ENCODE results near the gene LRP2.

LRP2 gene

GRCh38 chr2:169141713-169142352, 220.5 kb downstream of the LRP2 start:
- Histone ChIP-seq H3K9me3 (ENCODE audit: control insufficient read depth, low read length) (no peaks in the 10 kb centered on the region), H3K4me2 (ENCODE audit: low read length, poor library complexity, severe bottlenecking) (no peak overlapping the region)

GRCh38 chr2:169139993-169140767, 222.2 kb downstream of the LRP2 start:
- Histone ChIP-seq H2BK12ac (ENCODE audit: low read length in 2 of 2) (no peak overlapping the region), H2BK5ac (ENCODE audit: low read depth, low read length, poor library complexity, severe bottlenecking) (no peak overlapping the region), H2AFZ (ENCODE audit: low read depth, low read length) (no peak overlapping the region), H3K4me3 (ENCODE audit: insufficient read depth in 1 of 2, low read depth in 1 of 2, low read length in 2 of 2) (no peak overlapping the region), H2BK15ac (ENCODE audit: low read depth, poor library complexity, severe bottlenecking) (no peak overlapping the region), H3K9me3 (ENCODE audit: control insufficient read depth, low read length) (no peaks in the 10 kb centered on the region), H3K14ac (ENCODE audit: low read length in 2 of 2) (no peak overlapping the region), H3K9ac (ENCODE audit: low read length) (no peak overlapping the region), H3K27me3 (ENCODE audit: control insufficient read depth in 1 of 2, insufficient read depth in 1 of 2, low read length in 2 of 2) (peaks cover 6 to 8% of the 10 kb centered on the region in 2 experiments), H3K4me1 (ENCODE audit: control insufficient read depth, insufficient read depth, low read depth, low read length) (peaks cover 2% of the 10 kb centered on the region), H3K23ac (ENCODE audit: low read length in 2 of 2) (no peak overlapping the region), H3K18ac (ENCODE audit: low read depth in 1 of 2, low read length in 2 of 2) (no peak overlapping the region), H4K91ac (ENCODE audit: low read length) (no peak overlapping the region), H3K79me1 (replicated peaks; ENCODE audit: low read length, poor library complexity, severe bottlenecking) (no peaks in the 10 kb centered on the region), H2BK120ac (ENCODE audit: low read depth, low read length) (no peak overlapping the region), H3K4ac (ENCODE audit: low read depth in 1 of 2, low read length in 2 of 2) (no peak overlapping the region), H3K4me2 (ENCODE audit: low read length, poor library complexity, severe bottlenecking) (no peak overlapping the region), H3K27ac (ENCODE audit: low read length, poor library complexity, severe bottlenecking) (no peak overlapping the region), H3K36me3 (ENCODE audit: control insufficient read depth in 1 of 2, insufficient read depth in 2 of 2, low read depth in 1 of 2, low read length in 2 of 2) (no peaks in the 10 kb centered on the region), H2AK5ac (ENCODE audit: low read length, severe bottlenecking) (no peak overlapping the region), H4K8ac (ENCODE audit: low read length) (no peak overlapping the region)
- 59% methylated on average over 5 of the region's 8 CpGs for WGBS
- DNase-seq, result no peak

More at GRCh38 chr2:169141713-169142352, 220.5 kb downstream of the LRP2 start:
- Histone ChIP-seq H3K4ac (ENCODE audit: low read depth in 1 of 2, low read length in 2 of 2) (no peak overlapping the region), H3K23ac (ENCODE audit: low read length in 2 of 2) (no peak overlapping the region), H2BK5ac (ENCODE audit: low read depth, low read length, poor library complexity, severe bottlenecking) (no peak overlapping the region), H2AK5ac (ENCODE audit: low read length, severe bottlenecking) (no peak overlapping the region), H3K4me3 (ENCODE audit: insufficient read depth in 1 of 2, low read depth in 1 of 2, low read length in 2 of 2) (no peak overlapping the region), H3K79me1 (replicated peaks; ENCODE audit: low read length, poor library complexity, severe bottlenecking) (no peaks in the 10 kb centered on the region), H2BK12ac (ENCODE audit: low read length in 2 of 2) (no peak overlapping the region), H2BK15ac (ENCODE audit: low read depth, poor library complexity, severe bottlenecking) (no peak overlapping the region), H3K18ac (ENCODE audit: low read depth in 1 of 2, low read length in 2 of 2) (no peak overlapping the region), H4K8ac (ENCODE audit: low read length) (no peak overlapping the region), H3K14ac (ENCODE audit: low read length in 2 of 2) (no peak overlapping the region), H2BK120ac (ENCODE audit: low read depth, low read length) (no peak overlapping the region), H3K9ac (ENCODE audit: low read length) (no peak overlapping the region), H4K91ac (ENCODE audit: low read length) (no peak overlapping the region), H3K27ac (ENCODE audit: low read length, poor library complexity, severe bottlenecking) (no peak overlapping the region), H2AFZ (ENCODE audit: low read depth, low read length) (no peak overlapping the region), H3K27me3 (ENCODE audit: control insufficient read depth in 1 of 2, insufficient read depth in 1 of 2, low read length in 2 of 2) (peaks cover 6 to 8% of the 10 kb centered on the region in 2 experiments), H3K36me3 (ENCODE audit: control insufficient read depth in 1 of 2, insufficient read depth in 2 of 2, low read depth in 1 of 2, low read length in 2 of 2) (no peaks in the 10 kb centered on the region), H3K4me1 (ENCODE audit: control insufficient read depth, insufficient read depth, low read depth, low read length) (peaks cover 2% of the 10 kb centered on the region)
- peak; percentile 61 for DNase-seq
- WGBS, result 34% methylated on average over 7 of the region's 10 CpGs

GRCh38 chr2:169139145-169139544, 223.2 kb downstream of the LRP2 start:
- H3K18ac ChIP-seq (ENCODE audit: low read depth in 1 of 2, low read length in 2 of 2), result no peak overlapping the region
- DNase-seq, result no peak
- no peak overlapping the region for H3K27ac ChIP-seq (ENCODE audit: low read length, poor library complexity, severe bottlenecking)
- H3K4me1 ChIP-seq (ENCODE audit: control insufficient read depth, insufficient read depth, low read depth, low read length), result peaks cover 2% of the 10 kb centered on the region
- peaks cover 6 to 8% of the 10 kb centered on the region in 2 experiments for H3K27me3 ChIP-seq (ENCODE audit: control insufficient read depth in 1 of 2, insufficient read depth in 1 of 2, low read length in 2 of 2)
- no peak overlapping the region for H3K14ac ChIP-seq (ENCODE audit: low read length in 2 of 2)
- no peak overlapping the region for H3K9ac ChIP-seq (ENCODE audit: low read length)
- H3K4me2 ChIP-seq (ENCODE audit: low read length, poor library complexity, severe bottlenecking), result no peak overlapping the region
- H2BK5ac ChIP-seq (ENCODE audit: low read depth, low read length, poor library complexity, severe bottlenecking), result no peak overlapping the region
- 88% methylated on average over 7 of the region's 7 CpGs for WGBS
- no peak overlapping the region for H2BK120ac ChIP-seq (ENCODE audit: low read depth, low read length)
- no peak overlapping the region for H4K8ac ChIP-seq (ENCODE audit: low read length)
- H3K36me3 ChIP-seq (ENCODE audit: control insufficient read depth in 1 of 2, insufficient read depth in 2 of 2, low read depth in 1 of 2, low read length in 2 of 2), result no peaks in the 10 kb centered on the region
- H3K4me3 ChIP-seq (ENCODE audit: insufficient read depth in 1 of 2, low read depth in 1 of 2, low read length in 2 of 2), result no peak overlapping the region
- H2AFZ ChIP-seq (ENCODE audit: low read depth, low read length), result no peak overlapping the region
- no peak overlapping the region for H2BK12ac ChIP-seq (ENCODE audit: low read length in 2 of 2)
- no peaks in the 10 kb centered on the region for H3K9me3 ChIP-seq (ENCODE audit: control insufficient read depth, low read length)
- H3K23ac ChIP-seq (ENCODE audit: low read length in 2 of 2), result no peak overlapping the region
- no peak overlapping the region for H2BK15ac ChIP-seq (ENCODE audit: low read depth, poor library complexity, severe bottlenecking)
- H3K79me1 ChIP-seq (replicated peaks; ENCODE audit: low read length, poor library complexity, severe bottlenecking), result no peaks in the 10 kb centered on the region
- no peak overlapping the region for H4K91ac ChIP-seq (ENCODE audit: low read length)
- no peak overlapping the region for H3K4ac ChIP-seq (ENCODE audit: low read depth in 1 of 2, low read length in 2 of 2)
- H2AK5ac ChIP-seq (ENCODE audit: low read length, severe bottlenecking), result no peak overlapping the region

GRCh38 chr2:169137924-169138323, 224.4 kb downstream of the LRP2 start:
- H3K9me3 ChIP-seq (ENCODE audit: control insufficient read depth, low read length), result no peaks in the 10 kb centered on the region
- peaks cover 2% of the 10 kb centered on the region for H3K4me1 ChIP-seq (ENCODE audit: control insufficient read depth, insufficient read depth, low read depth, low read length)
- H3K4me2 ChIP-seq (ENCODE audit: low read length, poor library complexity, severe bottlenecking), result no peak overlapping the region
- peaks cover 6 to 8% of the 10 kb centered on the region in 2 experiments for H3K27me3 ChIP-seq (ENCODE audit: control insufficient read depth in 1 of 2, insufficient read depth in 1 of 2, low read length in 2 of 2)
- no peak overlapping the region for H2AFZ ChIP-seq (ENCODE audit: low read depth, low read length)
- no peak overlapping the region for H2BK15ac ChIP-seq (ENCODE audit: low read depth, poor library complexity, severe bottlenecking)
- no peak overlapping the region for H4K91ac ChIP-seq (ENCODE audit: low read length)
- H2BK5ac ChIP-seq (ENCODE audit: low read depth, low read length, poor library complexity, severe bottlenecking), result no peak overlapping the region
- H4K8ac ChIP-seq (ENCODE audit: low read length), result no peak overlapping the region
- H2BK120ac ChIP-seq (ENCODE audit: low read depth, low read length), result no peak overlapping the region
- no peaks in the 10 kb centered on the region for H3K36me3 ChIP-seq (ENCODE audit: control insufficient read depth in 1 of 2, insufficient read depth in 2 of 2, low read depth in 1 of 2, low read length in 2 of 2)
- WGBS, result 100% methylated on average over 2 of the region's 2 CpGs
- no peaks in the 10 kb centered on the region for H3K79me1 ChIP-seq (replicated peaks; ENCODE audit: low read length, poor library complexity, severe bottlenecking)
- DNase-seq, result no peak
- H3K14ac ChIP-seq (ENCODE audit: low read length in 2 of 2), result no peak overlapping the region
- no peak overlapping the region for H2BK12ac ChIP-seq (ENCODE audit: low read length in 2 of 2)
- no peak overlapping the region for H3K4ac ChIP-seq (ENCODE audit: low read depth in 1 of 2, low read length in 2 of 2)
- no peak overlapping the region for H3K27ac ChIP-seq (ENCODE audit: low read length, poor library complexity, severe bottlenecking)
- no peak overlapping the region for H3K18ac ChIP-seq (ENCODE audit: low read depth in 1 of 2, low read length in 2 of 2)
- no peak overlapping the region for H3K4me3 ChIP-seq (ENCODE audit: insufficient read depth in 1 of 2, low read depth in 1 of 2, low read length in 2 of 2)
- H2AK5ac ChIP-seq (ENCODE audit: low read length, severe bottlenecking), result no peak overlapping the region
- H3K9ac ChIP-seq (ENCODE audit: low read length), result no peak overlapping the region
- no peak overlapping the region for H3K23ac ChIP-seq (ENCODE audit: low read length in 2 of 2)
